Stimulated activated CD4-positive, alpha-beta T cell treated with anti-CD3 and anti-CD28 coated beads, Interleukin-15, amount 100 ng/mL, for 24 hours (primary cell): Measurements from ENCODE around the gene ACD.

Experiments
- DNase-seq: peaks from one replicate; pipeline ENCODE4 v3.0.0-alpha.2; 2020

ACD gene

DNA sequence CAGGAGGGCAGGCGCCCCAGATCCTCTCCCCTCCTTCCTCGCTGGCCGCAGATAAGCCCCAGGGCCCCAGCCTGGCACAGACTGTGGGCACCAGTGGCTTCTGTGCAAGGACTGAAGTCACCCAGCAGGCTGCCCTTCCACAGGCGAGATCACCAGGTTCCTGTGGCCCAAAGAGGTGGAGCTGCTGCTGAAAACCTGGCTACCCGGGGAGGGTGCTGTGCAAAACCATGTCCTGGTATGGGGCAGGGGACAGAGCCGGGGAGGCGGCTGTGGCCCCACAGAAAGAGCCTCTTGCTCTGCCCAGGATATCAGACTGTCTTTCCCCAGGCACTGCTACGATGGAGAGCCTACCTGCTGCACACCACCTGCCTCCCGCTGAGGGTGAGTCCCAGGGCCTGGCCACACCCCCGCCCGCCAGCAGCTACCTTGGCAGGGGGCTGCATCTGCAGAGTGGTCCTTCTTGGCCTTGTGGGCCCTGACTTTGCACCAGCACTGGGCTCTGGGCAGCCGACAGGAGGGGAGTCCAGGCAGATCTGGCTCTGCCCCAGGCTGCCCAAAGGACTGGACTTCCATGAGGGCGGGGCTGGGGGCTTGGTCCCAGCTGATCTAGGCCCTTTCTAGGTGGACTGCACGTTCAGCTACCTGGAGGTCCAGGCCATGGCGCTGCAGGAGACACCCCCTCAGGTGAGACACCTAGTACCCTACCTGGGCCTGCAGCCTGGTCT lies 14.5 kb downstream of the ACD start:
- no peak for DNase-seq

DNA sequence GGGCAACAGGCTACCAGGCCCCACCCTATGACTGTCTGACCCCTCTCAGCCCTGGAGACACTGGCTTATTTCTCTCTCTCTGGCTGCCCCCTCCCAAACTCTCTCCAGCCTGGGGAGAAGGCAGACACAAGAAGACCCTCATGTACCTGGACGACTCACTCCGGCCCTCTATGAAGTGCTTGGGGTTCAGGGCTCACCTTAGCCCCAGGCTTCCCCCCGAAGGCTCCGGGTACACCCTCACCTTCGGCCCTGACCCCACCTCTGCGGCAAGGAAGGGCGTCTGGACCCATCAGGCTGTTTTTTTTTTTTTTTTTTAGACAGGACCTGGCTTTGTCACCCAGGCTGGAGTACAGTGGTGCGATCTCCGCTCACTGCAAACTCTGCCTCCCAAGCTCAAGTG lies 16.0 kb downstream of the ACD start:
- DNase-seq: no peak

DNA sequence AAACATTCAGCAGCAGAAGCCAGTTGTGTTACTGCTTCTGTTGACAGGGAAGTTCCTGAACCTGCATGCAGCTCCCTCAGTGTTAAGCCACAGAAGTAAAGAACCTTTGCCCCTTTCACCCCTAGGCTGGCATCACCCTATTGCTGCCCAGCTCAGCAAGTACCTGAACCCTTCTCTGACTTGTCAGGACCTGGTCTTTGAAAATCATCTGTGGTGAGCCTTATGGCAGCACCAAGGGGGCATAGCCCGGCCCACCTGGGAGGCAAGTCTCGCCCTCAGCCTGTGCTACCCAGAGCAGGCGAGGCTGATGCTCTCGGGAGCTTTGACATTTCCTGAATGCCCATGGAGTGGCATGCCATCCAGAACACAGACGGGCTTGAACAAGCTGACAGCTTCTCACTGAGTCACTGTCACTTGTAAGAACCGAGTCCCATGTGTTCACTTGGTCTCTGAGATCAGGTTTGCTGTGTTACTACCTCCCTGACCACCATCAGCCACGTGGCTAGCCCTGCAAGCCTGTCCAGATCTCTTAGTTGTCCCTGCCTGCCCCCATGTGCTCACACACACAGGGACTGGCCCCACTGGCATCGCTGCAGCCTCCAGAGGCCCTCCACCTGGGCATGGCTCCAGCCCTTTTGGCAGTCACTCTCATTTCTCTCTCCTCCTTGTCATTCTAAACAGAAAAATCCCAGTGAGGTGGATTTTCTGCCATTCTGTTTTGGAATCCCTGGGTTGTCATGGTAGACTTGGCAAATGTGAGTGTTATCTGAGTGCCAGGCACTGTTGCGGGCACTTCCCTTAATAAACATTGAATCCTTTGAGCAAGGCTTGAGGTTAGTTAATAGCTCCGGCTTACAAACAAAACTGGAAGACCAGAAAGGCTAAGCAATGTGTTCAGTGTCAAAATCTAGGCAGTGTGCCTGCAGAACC lies 18.0 kb downstream of the ACD start:
- DNase-seq: no peak

DNA sequence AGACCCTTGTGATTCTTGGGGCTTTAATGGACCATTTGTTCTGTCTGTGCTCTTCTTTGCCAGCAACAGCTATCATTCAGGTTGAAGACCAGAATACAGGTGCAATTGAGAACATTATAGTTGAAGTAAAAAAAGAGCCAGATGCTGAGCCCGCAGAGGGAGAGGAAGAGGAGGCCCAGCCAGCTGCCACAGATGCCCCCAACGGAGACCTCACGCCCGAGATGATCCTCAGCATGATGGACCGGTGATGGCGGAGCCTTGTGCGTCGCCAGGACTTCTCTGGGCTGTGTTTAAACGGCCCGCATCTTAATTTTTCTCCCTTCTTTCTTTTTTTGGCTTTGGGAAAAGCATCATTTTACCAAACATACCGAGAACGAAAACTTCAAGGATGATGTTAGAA lies 22.4 kb downstream of the ACD start:
- no peak for DNase-seq

DNA sequence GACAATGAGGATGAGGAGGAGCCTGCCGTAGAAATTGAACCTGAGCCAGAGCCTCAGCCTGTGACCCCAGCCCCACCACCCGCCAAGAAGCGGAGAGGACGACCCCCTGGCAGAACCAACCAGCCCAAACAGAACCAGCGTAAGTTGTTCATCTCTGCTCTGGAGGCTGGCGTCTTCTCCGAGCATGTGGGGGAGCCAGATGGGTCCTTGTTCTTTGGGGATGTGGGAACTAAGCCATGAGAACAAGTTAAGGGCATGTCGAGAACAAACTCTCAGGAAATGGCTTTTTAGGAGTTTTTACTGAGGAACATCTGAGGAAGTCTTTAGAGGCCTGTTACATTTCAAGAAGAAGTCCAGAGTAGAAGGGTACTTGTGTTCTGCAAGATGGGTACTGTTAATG lies 23.3 kb downstream of the ACD start:
- DNase-seq: no peak

DNA sequence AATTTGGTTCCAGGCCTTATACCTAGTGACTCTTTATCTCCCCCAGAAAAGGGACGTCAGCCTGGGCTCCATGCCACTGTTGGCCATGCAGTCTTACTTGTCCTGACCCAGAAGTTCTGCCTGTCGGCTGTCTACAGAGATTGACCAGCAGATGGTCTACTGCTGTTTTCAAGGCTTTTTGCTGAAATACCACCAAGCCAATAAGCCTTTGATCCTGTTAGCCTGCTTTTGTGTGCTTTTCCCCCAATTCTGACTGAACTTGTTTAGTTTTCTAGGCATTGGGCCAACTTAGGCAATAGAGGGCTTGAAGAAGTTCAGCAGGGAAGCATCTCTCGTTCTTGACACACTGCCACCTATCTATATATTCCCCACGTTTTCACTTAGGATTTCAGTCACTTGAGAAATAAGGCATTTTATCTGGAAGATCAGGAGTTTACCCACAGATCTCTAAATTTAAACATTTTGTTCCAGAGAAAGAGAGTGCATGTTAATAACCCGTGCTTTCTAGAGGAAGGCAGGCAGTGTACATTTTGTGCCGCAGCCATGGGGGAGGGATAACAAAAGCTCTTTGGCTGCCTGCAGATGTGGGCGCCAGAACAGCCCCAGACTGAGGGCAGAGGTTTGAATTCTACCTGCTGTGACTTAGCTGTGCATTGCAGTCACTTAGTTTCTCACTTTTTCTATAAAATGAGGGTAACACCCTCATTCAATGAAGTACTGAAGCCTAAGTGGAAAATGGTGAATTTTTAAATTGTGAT lies 27.5 kb downstream of the ACD start:
- DNase-seq: no peak

DNA sequence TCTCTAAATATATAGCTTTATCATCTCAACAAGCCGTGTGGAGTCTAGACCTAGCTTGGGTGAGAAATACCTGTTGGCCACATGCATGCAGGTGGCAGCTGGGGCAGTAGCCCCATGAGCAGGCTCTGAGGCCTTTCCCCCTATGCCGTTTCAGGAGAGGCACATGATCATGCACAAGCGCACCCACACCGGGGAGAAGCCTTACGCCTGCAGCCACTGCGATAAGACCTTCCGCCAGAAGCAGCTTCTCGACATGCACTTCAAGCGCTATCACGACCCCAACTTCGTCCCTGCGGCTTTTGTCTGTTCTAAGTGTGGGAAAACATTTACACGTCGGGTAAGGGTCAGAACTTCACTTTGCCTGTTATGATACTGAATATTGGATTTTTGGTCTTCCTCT lies 31.8 kb downstream of the ACD start:
- DNase-seq: no peak

DNA sequence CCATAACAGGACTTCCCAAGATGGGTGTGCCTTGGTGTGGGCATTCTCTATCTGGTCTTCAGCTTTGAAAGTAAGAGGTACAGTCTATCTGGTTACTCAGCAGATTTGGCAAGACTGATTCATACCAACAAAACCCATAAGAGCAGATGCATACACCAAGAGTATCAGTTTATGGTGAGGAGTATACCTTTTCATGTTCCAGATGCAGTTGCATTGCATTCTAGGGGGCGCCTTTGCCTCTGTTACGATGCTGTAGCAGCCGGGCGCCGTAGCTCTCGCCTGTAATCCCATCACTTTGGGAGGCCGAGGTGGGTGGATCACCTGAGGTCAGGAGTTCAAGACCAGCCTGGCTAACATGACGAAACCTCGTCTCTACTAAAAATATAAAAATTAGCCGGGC lies 46.3 kb downstream of the ACD start:
- DNase-seq: peak; percentile 25

DNA sequence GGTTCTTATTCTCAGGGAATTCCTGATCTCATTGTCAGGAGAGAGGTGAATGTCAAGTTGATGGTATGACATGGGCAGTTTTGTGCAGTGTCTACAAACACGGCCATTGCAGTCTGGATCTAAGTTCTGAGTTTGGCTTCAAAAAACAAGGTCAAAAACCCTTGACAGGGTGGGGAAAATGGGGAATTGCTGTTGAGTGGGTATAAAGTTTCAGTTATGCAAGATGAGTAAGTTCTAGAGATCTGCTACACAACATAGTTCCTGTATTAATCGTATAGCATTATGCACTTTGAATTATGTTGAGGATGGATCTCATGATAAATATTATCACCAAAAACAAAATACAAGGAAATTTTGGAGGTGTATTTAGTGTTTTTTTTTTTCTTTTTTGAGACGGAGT lies 51.7 kb downstream of the ACD start:
- no peak for DNase-seq
